ENCODE results near the gene DDX39A. TPM values are rescaled to one million over a fixed set of nuclear protein-coding genes. Genes with fewer than 3 reads are reported as not detected.
A peak's percentile ranks its signal among the peaks of the same experiment; 100 is the strongest.

The DDX39A gene
- total and polyA plus RNA-seq, 2 donors (not counting 1 experiment from before 2014, with no cell fraction given) = 35.9 to 36.5 TPM

DNA sequence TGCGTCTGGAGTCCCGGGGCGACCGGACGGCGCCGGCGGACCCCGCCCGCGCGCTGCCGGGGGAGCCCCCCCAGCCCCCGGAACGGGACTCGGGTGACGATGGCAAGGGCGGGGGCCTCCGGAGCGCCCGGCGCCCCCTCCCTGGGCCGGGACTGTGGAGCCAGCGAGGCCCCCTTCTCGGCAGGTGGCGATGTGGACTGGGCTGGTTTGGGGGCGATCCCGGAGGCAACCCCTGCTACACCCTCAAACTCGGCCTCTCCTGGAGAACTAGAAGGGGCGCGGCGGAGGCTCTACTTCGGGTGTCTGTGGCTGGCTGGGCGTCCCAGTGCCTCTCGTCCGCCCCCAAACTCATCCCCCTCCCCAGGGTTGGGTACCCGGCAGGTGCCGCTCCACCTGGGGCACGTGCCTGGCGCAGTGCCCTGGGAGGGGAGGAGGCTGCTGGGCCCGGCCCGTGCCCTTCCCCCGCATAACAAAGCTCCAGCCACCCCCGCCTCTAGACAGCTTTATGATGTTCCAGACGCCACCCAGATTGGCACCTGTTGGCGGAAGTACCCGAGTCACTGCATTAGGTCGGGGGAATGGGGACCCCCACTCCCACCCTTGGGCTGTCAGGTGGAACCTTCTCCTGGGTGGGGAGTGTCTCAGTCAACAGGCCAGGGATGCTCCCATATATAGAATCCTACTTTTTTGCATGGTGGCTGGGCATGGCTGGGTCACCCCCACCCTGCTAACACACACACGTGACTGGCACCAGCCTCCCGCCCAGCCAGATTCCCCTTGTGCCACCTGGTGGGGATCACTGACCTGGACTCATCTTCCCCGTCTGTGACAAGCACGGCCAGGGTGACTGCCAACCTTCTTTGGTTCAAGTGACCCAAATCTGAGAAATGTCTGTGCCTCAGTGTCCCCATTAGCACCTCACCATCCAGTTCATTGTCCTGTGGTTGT, 14.7 kb upstream of the DDX39A start:
- peak overlapping the region; percentile 65 to 79 (median 77) for H3K4me3 ChIP-seq (replicated peaks in 1 of 4; ENCODE audit: control extremely low read depth in 1 of 4, insufficient read depth in 1 of 4, low read depth in 3 of 4, low read length in 4 of 4)
- peak overlapping the region; percentile 67 for H3K9ac ChIP-seq (ENCODE audit: insufficient read depth, low read length)
- peaks cover 25% of the 10 kb centered on the region for H3K79me2 ChIP-seq (ENCODE audit: control insufficient read depth, insufficient read depth, low read length)
- H3K36me3 ChIP-seq (ENCODE audit: control insufficient read depth, insufficient read depth, low read length) = peaks cover 1% of the 10 kb centered on the region
- no peaks in the 10 kb centered on the region for H3K27me3 ChIP-seq (ENCODE audit: control insufficient read depth, insufficient read depth, low read length)
- DNase-seq (ENCODE audit: low read depth in 2 of 2) = no peak
- no peak for TF ChIP-seq EZH2 (IDR thresholded peaks at IDR 0.05; ENCODE audit: low read length, missing control alignments)
- TF ChIP-seq, protein P1, sequence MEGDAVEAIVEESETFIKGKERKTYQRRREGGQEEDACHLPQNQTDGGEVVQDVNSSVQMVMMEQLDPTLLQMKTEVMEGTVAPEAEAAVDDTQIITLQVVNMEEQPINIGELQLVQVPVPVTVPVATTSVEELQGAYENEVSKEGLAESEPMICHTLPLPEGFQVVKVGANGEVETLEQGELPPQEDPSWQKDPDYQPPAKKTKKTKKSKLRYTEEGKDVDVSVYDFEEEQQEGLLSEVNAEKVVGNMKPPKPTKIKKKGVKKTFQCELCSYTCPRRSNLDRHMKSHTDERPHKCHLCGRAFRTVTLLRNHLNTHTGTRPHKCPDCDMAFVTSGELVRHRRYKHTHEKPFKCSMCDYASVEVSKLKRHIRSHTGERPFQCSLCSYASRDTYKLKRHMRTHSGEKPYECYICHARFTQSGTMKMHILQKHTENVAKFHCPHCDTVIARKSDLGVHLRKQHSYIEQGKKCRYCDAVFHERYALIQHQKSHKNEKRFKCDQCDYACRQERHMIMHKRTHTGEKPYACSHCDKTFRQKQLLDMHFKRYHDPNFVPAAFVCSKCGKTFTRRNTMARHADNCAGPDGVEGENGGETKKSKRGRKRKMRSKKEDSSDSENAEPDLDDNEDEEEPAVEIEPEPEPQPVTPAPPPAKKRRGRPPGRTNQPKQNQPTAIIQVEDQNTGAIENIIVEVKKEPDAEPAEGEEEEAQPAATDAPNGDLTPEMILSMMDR (conservative IDR thresholded peaks at IDR 0.05 in 1 of 2, IDR thresholded peaks at IDR 0.05 in 1 of 2; ENCODE audit: low read depth in 1 of 2, low read length in 2 of 2) = no peak
- H3K4me2 ChIP-seq (ENCODE audit: extremely low read depth, insufficient read depth, low read length) = peak overlapping the region; percentile 84
- peaks cover 13% of the 10 kb centered on the region for H3K4me1 ChIP-seq (ENCODE audit: control insufficient read depth, extremely low read depth, insufficient read depth, low read length)
- peak overlapping the region; percentile 32 for H3K27ac ChIP-seq (ENCODE audit: insufficient read depth, low read length)
- no peak overlapping the region for H2AFZ ChIP-seq (ENCODE audit: low read length)
- H3K9me3 ChIP-seq (ENCODE audit: control insufficient read depth, insufficient read depth, low read depth, low read length) = no peaks in the 10 kb centered on the region
- H4K20me1 ChIP-seq (ENCODE audit: control insufficient read depth, extremely low read depth, insufficient read depth, low read length) = no peaks in the 10 kb centered on the region

DNA sequence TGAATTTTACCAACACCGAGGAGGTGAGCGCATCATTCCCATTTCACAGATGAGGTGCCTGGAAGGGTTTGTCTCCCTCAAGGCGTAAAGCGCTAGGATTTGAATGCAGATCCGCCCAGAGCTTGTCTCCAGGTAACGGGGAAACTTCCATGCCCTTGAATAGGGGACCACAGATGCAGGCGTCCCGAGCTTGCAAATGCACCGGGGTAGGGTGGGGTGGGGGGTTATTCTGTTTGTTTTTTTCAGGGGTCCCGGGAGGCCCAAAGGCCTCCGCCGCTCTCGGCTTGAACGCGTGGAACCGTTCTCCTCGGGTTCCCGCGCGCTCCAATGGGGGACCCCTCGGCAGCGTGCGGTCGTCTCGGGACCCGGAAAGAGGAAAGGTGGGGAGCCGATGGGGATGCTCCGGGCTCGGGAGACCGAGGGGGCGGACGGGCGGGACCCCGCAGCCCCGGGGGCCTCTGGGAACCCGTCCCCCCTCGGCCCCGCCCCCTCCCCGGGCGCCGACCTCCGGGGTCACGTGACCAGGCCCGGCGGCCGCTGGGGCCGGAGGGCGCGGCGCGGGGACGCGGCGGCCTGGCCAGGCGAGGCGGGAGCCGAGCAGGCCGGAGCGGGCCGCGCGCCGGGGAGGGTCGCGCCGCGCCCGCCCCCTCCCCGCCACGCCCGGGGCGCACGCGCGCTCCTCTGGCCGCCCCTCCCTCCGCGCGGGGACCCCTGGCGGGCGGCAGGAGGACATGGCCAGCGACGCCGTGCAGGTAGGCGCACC, 13.8 kb upstream of the DDX39A start, which contains the start of gene PKN1:
Gene PKN1, plus strand, starts transcription at position 516 of the 763 bp plus-strand sequence. Its CDS starts 216 bp downstream, at position 732.
- no peak for TF ChIP-seq EZH2 (IDR thresholded peaks at IDR 0.05; ENCODE audit: low read length, missing control alignments)
- TF ChIP-seq, protein P1 (conservative IDR thresholded peaks at IDR 0.05 in 1 of 2, IDR thresholded peaks at IDR 0.05 in 1 of 2; ENCODE audit: low read depth in 1 of 2, low read length in 2 of 2) = no peak
- Histone ChIP-seq H3K4me3 (replicated peaks in 1 of 4; ENCODE audit: control extremely low read depth in 1 of 4, insufficient read depth in 1 of 4, low read depth in 3 of 4, low read length in 4 of 4) (peak within 1 kb of the TSS; percentile 65 to 79 (median 77)), H3K27me3 (ENCODE audit: control insufficient read depth, insufficient read depth, low read length) (no peaks in the 10 kb centered on the region), H2AFZ (ENCODE audit: low read length) (peak within 1 kb of the TSS; percentile 31), H3K36me3 (ENCODE audit: control insufficient read depth, insufficient read depth, low read length) (peaks cover 1% of the 10 kb centered on the region), H3K9me3 (ENCODE audit: control insufficient read depth, insufficient read depth, low read depth, low read length) (no peaks in the 10 kb centered on the region), H3K4me1 (ENCODE audit: control insufficient read depth, extremely low read depth, insufficient read depth, low read length) (peaks cover 13% of the 10 kb centered on the region), H3K9ac (ENCODE audit: insufficient read depth, low read length) (peak within 1 kb of the TSS; percentile 67), H4K20me1 (ENCODE audit: control insufficient read depth, extremely low read depth, insufficient read depth, low read length) (no peaks in the 10 kb centered on the region), H3K4me2 (ENCODE audit: extremely low read depth, insufficient read depth, low read length) (peak within 1 kb of the TSS; percentile 84), H3K27ac (ENCODE audit: insufficient read depth, low read length) (peak within 1 kb of the TSS; percentile 32), H3K79me2 (ENCODE audit: control insufficient read depth, insufficient read depth, low read length) (peaks cover 24% of the 10 kb centered on the region)
- peak in 1 of 2 donors; percentile 36 for DNase-seq (ENCODE audit: low read depth in 2 of 2)

DNA sequence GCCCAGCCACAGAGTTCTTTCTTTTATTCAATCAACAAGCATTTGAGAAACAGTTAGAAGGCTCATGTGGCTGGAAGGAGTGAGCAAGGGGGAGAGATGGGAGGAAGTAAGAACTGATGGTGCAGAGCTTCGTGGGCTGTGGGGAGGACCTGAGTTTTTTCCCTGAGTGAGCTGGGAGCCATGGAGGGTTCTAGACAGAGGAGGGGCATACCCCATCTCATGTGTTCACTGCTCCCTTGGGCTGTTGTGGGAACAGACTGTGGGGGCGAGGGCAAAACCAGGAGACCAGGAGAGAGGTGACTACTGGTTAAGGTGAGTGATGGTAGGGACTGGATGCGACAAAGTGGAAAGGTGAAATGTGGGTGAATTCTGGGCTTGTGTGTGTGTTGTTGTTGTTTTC, 11.6 kb upstream of the DDX39A start:
- Histone ChIP-seq H3K36me3 (ENCODE audit: control insufficient read depth, insufficient read depth, low read length) (no peaks in the 10 kb centered on the region), H4K20me1 (ENCODE audit: control insufficient read depth, extremely low read depth, insufficient read depth, low read length) (no peaks in the 10 kb centered on the region), H3K9me3 (ENCODE audit: control insufficient read depth, insufficient read depth, low read depth, low read length) (no peaks in the 10 kb centered on the region), H3K27me3 (ENCODE audit: control insufficient read depth, insufficient read depth, low read length) (no peaks in the 10 kb centered on the region), H3K4me3 (replicated peaks in 1 of 4; ENCODE audit: control extremely low read depth in 1 of 4, insufficient read depth in 1 of 4, low read depth in 3 of 4, low read length in 4 of 4) (no peak overlapping the region), H3K27ac (ENCODE audit: insufficient read depth, low read length) (no peak overlapping the region), H3K4me1 (ENCODE audit: control insufficient read depth, extremely low read depth, insufficient read depth, low read length) (peaks cover 13% of the 10 kb centered on the region), H2AFZ (ENCODE audit: low read length) (no peak overlapping the region), H3K4me2 (ENCODE audit: extremely low read depth, insufficient read depth, low read length) (no peak overlapping the region), H3K9ac (ENCODE audit: insufficient read depth, low read length) (no peak overlapping the region), H3K79me2 (ENCODE audit: control insufficient read depth, insufficient read depth, low read length) (peaks cover 18% of the 10 kb centered on the region)
- no peak for DNase-seq (ENCODE audit: low read depth in 2 of 2)
- TF ChIP-seq, protein P1 (conservative IDR thresholded peaks at IDR 0.05 in 1 of 2, IDR thresholded peaks at IDR 0.05 in 1 of 2; ENCODE audit: low read depth in 1 of 2, low read length in 2 of 2) = no peak
- TF ChIP-seq EZH2 (IDR thresholded peaks at IDR 0.05; ENCODE audit: low read length, missing control alignments) = no peak
